HG02642 (cell line): ENCODE measurements around the gene PTTG1IP.
"Not testable (repeated sequence)": the region's sequence is repeated elsewhere in the genome, so short reads cannot be mapped to it uniquely, and the experiment has no call there.

Source experiments
- ATAC-seq: cut with Tn5 transposase; IDR thresholded peaks from one replicate; pipeline ENCODE4 v1.9.1; 2021; ENCODE audit warnings: mild to moderate bottlenecking; ENCODE audit not compliant: unreplicated experiment, poor library complexity

The PTTG1IP gene

GRCh38 chr21:44834231-44834950 is 39.1 kb downstream of the PTTG1IP start:
- ATAC-seq = no peak

- ATAC-seq = no peak
Measured at GRCh38 chr21:44833663-44834062, 39.8 kb downstream of the PTTG1IP start.

GRCh38 chr21:44832516-44833255 is 40.8 kb downstream of the PTTG1IP start:
- not testable (repeated sequence) for ATAC-seq

- no peak for ATAC-seq
Measured at GRCh38 chr21:44831227-44831860, 42.1 kb downstream of the PTTG1IP start.

GRCh38 chr21:44829507-44830092 is 43.9 kb downstream of the PTTG1IP start:
- ATAC-seq = no peak

GRCh38 chr21:44828362-44829056 is 45.0 kb downstream of the PTTG1IP start:
- no peak for ATAC-seq

GRCh38 chr21:44823179-44823660 is 50.3 kb downstream of the PTTG1IP start:
- no peak for ATAC-seq

- no peak for ATAC-seq
Measured at GRCh38 chr21:44822484-44823178, 50.9 kb downstream of the PTTG1IP start.

GRCh38 chr21:44820851-44821250 is 52.6 kb downstream of the PTTG1IP start:
- ATAC-seq = no peak

GRCh38 chr21:44819283-44820243 is 53.9 kb downstream of the PTTG1IP start:
- ATAC-seq = no peak

- ATAC-seq = no peak
Measured at GRCh38 chr21:44818640-44819011, 54.9 kb downstream of the PTTG1IP start.

GRCh38 chr21:44817914-44818639 is 55.4 kb downstream of the PTTG1IP start, which contains the start of gene SUMO3:
Gene SUMO3 (minus strand): TSS chr21:44818062. CDS start chr21:44817968, 94 bp downstream.
- ATAC-seq = peak; percentile 66

GRCh38 chr21:44817506-44817880 is 56.0 kb downstream of the PTTG1IP start:
- peak; percentile 76 for ATAC-seq

GRCh38 chr21:44816761-44817505 is 56.6 kb downstream of the PTTG1IP start:
- ATAC-seq = no peak

GRCh38 chr21:44815852-44816628 is 57.5 kb downstream of the PTTG1IP start:
- no peak for ATAC-seq

GRCh38 chr21:44815225-44815624 is 58.3 kb downstream of the PTTG1IP start:
- ATAC-seq = no peak
